CD8-positive, alpha-beta memory T cell (primary cell): ENCODE results near the gene YY1. TPM values are rescaled to one million over a fixed set of nuclear protein-coding genes. Genes with fewer than 3 reads are reported as not detected.
"Not testable (repeated sequence)": the region's sequence is repeated elsewhere in the genome, so short reads cannot be mapped to it uniquely, and the experiment has no call there.

Experiments
- CTCF ChIA-PET: fragments of 350-600 bp; sonication (Branson Sonifier 250); formaldehyde crosslinking; loops from one replicate; lab custom pipeline; 2021; ENCODE audit warnings: antibody characterized with exemption; lab: Charles Lee
- POLR2A ChIA-PET: fragments of 350-600 bp; sonication (Branson Sonifier 250); formaldehyde crosslinking; loops from one replicate; lab custom pipeline; 2021; ENCODE audit warnings: antibody characterized with exemption; lab: Charles Lee
- DNase-seq, 5 donors: peaks; one replicate each; pipeline versions ENCODE4 v3.0.0 to v3.0.0-alpha.2; 2020 to 2022; ENCODE audit warnings: mixed read lengths in 1 of 5
- H3K27ac ChIP-seq: one replicate; pipeline ENCODE4 v1.7.0; 2013; ENCODE audit warnings: low read depth, mild to moderate bottlenecking, low read length, moderate library complexity
- H3K27me3 ChIP-seq: 2 replicates; pipeline ENCODE4 v1.7.0; 2013; ENCODE audit warnings: low read length, mild to moderate bottlenecking; ENCODE audit not compliant: insufficient read depth, poor library complexity, severe bottlenecking
- H3K36me3 ChIP-seq: 2 replicates; pipeline ENCODE4 v1.7.0; 2013; ENCODE audit warnings: mild to moderate bottlenecking, low read length, moderate library complexity; ENCODE audit not compliant: insufficient read depth
- H3K4me1 ChIP-seq: 2 replicates; pipeline ENCODE4 v1.7.0; 2013; ENCODE audit warnings: mild to moderate bottlenecking, low read length, moderate library complexity; ENCODE audit not compliant: insufficient read depth
- H3K4me3 ChIP-seq: 2 replicates; pipeline ENCODE4 v1.7.0; 2013; ENCODE audit warnings: mild to moderate bottlenecking, low read length
- H3K9me3 ChIP-seq: 2 replicates; pipeline ENCODE4 v1.7.0; 2013; ENCODE audit warnings: mild to moderate bottlenecking, low read length
- H3K27ac Mint-ChIP-seq, 8 donors: one replicate each; pipeline ENCODE4 v1.8.0; 2020 to 2021; ENCODE audit warnings: mixed read lengths in 8 of 8, mild to moderate bottlenecking in 6 of 8, inconsistent platforms in 3 of 8, moderate library complexity in 3 of 8
- H3K27me3 Mint-ChIP-seq, 2 donors: one replicate each; pipeline ENCODE4 v1.8.0; 2020 to 2021; ENCODE audit warnings: mixed read lengths in 2 of 2, mild to moderate bottlenecking in 1 of 2, moderate library complexity in 1 of 2
- H3K36me3 Mint-ChIP-seq, 3 donors: one replicate each; pipeline ENCODE4 v1.8.0; 2020 to 2021; ENCODE audit warnings: mixed read lengths in 3 of 3, inconsistent platforms in 1 of 3, mild to moderate bottlenecking in 1 of 3
- H3K4me1 Mint-ChIP-seq, 3 donors: one replicate each; pipeline ENCODE4 v1.8.0; 2020 to 2021; ENCODE audit warnings: mixed read lengths in 3 of 3, inconsistent platforms in 1 of 3, mild to moderate bottlenecking in 1 of 3
- H3K4me3 Mint-ChIP-seq, 7 donors: one replicate each; pipeline ENCODE4 v1.8.0; 2020 to 2021; ENCODE audit warnings: mixed read lengths in 7 of 7, mild to moderate bottlenecking in 6 of 7, moderate library complexity in 4 of 7, inconsistent platforms in 2 of 7
- H3K9me3 Mint-ChIP-seq, 5 donors: one replicate each; pipeline ENCODE4 v1.8.0; 2020 to 2022; ENCODE audit warnings: mixed read lengths in 5 of 5, mild to moderate bottlenecking in 3 of 5, moderate library complexity in 2 of 5, inconsistent platforms in 1 of 5
- polyA plus RNA-seq: library from polyadenylated mRNA; unstranded; fragments of 300-500 nt; fragmentation: Illumina TruSeq; gene quantifications from one replicate; pipeline ENCODE4 v1.2.3, GENCODE V29; 2021
- total RNA-seq, 2 experiments: library from RNA; stranded (reverse); gene quantifications; one replicate each; pipeline ENCODE4 v1.2.3, GENCODE V29; 2021

Gene YY1
- total and polyA plus RNA-seq, 3 experiments from 2014 or later: 24.2 to 116 (median 109) TPM

DNA sequence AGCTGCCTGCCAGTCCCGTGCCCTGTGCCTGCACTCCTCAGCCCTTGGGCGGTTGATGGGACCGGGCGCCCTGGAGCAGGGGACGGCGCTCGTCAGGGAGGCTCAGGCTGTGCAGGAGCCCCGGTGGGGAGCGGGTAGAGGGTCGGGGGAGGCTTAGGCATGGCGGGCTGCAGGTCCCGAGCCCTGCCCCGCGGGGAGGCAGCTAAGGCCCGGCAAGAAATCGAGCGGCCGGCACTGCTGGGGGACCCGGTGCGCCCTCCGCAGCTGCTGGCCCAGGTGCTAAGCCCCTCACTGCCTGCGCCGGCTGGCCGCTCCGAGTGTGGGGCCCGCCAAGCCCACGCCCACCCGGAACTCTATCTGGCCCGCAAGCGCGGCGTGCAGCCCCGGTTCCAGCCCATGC lies 30.8 kb upstream of the YY1 start:
- H3K27ac ChIP-seq, H3K27me3 ChIP-seq, H3K36me3 ChIP-seq, H3K27me3 Mint-ChIP-seq, H3K4me3 Mint-ChIP-seq, H3K4me1 Mint-ChIP-seq, H3K27ac Mint-ChIP-seq, H3K36me3 Mint-ChIP-seq, DNase-seq, H3K9me3 ChIP-seq, H3K4me3 ChIP-seq, H3K9me3 Mint-ChIP-seq, H3K4me1 ChIP-seq: not testable (repeated sequence)
- ChIA-PET POLR2A (interaction anchor here (1.1 kb wide), 1 partner anchor 15 kb away, joined by 4 read pairs; no protein-coding TSS in a partner anchor), CTCF (interaction anchor here (1.2 kb wide), 1 partner anchor 15 kb away, joined by 5 read pairs; no protein-coding TSS in a partner anchor)

- no peaks in the 10 kb centered on the region for H3K9me3 ChIP-seq
- ChIA-PET POLR2A (interaction anchor here (0.5 to 0.9 kb wide), 3 partner anchors 13 to 36 kb away, joined by 3 to 6 read pairs (median 5); no protein-coding TSS in a partner anchor), CTCF (interaction anchor here (1.6 to 2.6 kb wide), 2 partner anchors 18 to 73 kb away, joined by 5 to 10 read pairs; no protein-coding TSS in a partner anchor)
- Mint-ChIP-seq H3K27ac (peak overlapping the region in 1 of 8 donors; percentile 26), H3K9me3 (no peaks in the 10 kb centered on the region), H3K4me3 (no peak overlapping the region), H3K27me3 (peaks cover 0 to 1% of the 10 kb centered on the region in 2 donors), H3K4me1 (peaks cover 17 to 24% (median 24%) of the 10 kb centered on the region in 3 donors), H3K36me3 (no peaks in the 10 kb centered on the region)
- H3K4me3 ChIP-seq: no peak overlapping the region
- H3K27ac ChIP-seq: no peak overlapping the region
- H3K36me3 ChIP-seq: no peaks in the 10 kb centered on the region
- no peaks in the 10 kb centered on the region for H3K27me3 ChIP-seq
- DNase-seq: no peak
- peaks cover 24% of the 10 kb centered on the region for H3K4me1 ChIP-seq
These were observed 27.6 kb upstream of the YY1 start for GRCh38 chr14:100211366-100211765.

DNA sequence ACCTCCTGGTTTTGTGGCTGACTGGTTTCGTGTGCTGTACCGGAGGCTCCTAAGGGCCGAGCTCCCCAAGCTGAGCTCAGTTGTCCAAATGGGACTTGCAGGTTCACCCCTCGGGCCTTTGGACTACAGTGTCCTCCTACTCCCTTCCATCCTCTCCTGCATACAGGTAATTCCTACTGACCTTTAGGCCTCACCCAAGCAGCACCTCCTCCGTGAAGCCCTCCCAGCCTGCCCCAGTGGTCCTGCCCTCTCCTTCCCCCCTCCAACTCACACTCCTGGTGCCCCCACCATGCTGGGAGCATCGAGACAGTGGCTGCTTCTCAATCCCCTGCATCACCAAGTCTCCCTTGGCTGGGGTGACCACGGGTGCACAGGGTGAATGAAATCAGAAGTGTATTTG lies 27.1 kb upstream of the YY1 start:
- Mint-ChIP-seq H3K27me3 (peaks cover 0 to 1% of the 10 kb centered on the region in 2 donors), H3K27ac (peak overlapping the region in 2 of 8 donors; percentile 33 to 72), H3K4me1 (peaks cover 17 to 24% (median 24%) of the 10 kb centered on the region in 3 donors), H3K36me3 (no peaks in the 10 kb centered on the region), H3K9me3 (no peaks in the 10 kb centered on the region), H3K4me3 (peak overlapping the region in 2 of 7 donors; percentile 47 to 63)
- no peak for DNase-seq
- Histone ChIP-seq H3K36me3 (no peaks in the 10 kb centered on the region), H3K4me1 (peaks cover 24% of the 10 kb centered on the region), H3K4me3 (no peak overlapping the region), H3K9me3 (no peaks in the 10 kb centered on the region), H3K27me3 (no peaks in the 10 kb centered on the region), H3K27ac (no peak overlapping the region)
- CTCF ChIA-PET: interaction anchor here (1.6 to 1.8 kb wide), 2 partner anchors 18 to 73 kb away, joined by 5 to 11 read pairs; no protein-coding TSS in a partner anchor
- POLR2A ChIA-PET: interaction anchor here (0.5 to 0.8 kb wide), 2 partner anchors 29 to 36 kb away, joined by 3 to 5 read pairs; no protein-coding TSS in a partner anchor

DNA sequence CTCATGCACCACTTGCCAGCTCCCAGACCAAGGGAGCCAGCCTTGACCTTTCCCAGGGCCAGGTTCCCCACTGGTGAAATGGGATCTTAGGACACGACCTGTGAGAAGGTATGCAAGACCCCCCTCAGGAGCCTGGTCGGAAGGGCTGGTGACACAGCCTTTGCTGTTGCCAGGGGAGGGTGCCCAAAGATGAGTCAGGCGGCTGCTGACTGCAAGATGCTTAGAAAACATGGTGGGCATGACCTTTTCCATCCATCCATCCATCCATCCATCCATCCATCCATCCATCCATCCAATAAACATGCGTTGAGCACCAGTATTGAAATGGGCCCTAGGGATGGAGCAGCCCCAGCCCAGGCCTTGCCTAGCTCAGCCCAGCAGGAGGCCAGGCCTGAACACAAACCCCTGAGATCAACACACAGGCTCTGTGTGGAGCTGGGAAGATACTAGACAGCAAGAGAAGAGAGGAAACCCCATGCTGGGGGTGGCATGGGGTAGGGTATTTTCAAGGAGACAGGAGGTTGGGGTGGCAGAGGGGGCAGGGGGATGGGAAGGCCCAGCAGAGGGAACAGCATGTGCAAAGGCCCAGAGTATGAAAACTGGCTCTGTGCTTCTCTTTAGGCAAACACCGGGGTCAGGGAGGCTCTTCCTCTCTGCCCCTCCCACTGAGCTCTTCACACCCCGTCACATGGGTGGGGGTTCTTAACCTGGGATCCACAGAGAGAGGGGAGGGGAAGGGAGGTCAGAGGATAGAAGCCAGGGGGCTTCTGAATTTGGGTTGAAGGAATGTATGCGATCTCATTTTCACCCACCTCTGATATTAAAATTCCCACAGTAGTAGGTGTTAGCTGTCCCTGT lies 26.2 kb upstream of the YY1 start:
- Mint-ChIP-seq H3K9me3 (no peaks in the 10 kb centered on the region), H3K36me3 (no peaks in the 10 kb centered on the region), H3K27me3 (peaks cover 0 to 1% of the 10 kb centered on the region in 2 donors), H3K4me1 (peaks cover 17 to 24% (median 24%) of the 10 kb centered on the region in 3 donors), H3K4me3 (peak overlapping the region; percentile 71 to 85 (median 80)), H3K27ac (peak overlapping the region; percentile 33 to 94 (median 77))
- Histone ChIP-seq H3K4me3 (no peak overlapping the region), H3K27me3 (no peaks in the 10 kb centered on the region), H3K36me3 (no peaks in the 10 kb centered on the region), H3K4me1 (peaks cover 24% of the 10 kb centered on the region), H3K9me3 (no peaks in the 10 kb centered on the region), H3K27ac (no peak overlapping the region)
- CTCF ChIA-PET: interaction anchor here (0.7 to 1.8 kb wide), 5 partner anchors 10 to 156 kb away, joined by 3 to 11 read pairs (median 5); no protein-coding TSS in a partner anchor
- POLR2A ChIA-PET: interaction anchor here (0.6 to 1.1 kb wide), 5 partner anchors 12 to 51 kb away, joined by 3 to 5 read pairs (median 5); no protein-coding TSS in a partner anchor
- DNase-seq: no peak

DNA sequence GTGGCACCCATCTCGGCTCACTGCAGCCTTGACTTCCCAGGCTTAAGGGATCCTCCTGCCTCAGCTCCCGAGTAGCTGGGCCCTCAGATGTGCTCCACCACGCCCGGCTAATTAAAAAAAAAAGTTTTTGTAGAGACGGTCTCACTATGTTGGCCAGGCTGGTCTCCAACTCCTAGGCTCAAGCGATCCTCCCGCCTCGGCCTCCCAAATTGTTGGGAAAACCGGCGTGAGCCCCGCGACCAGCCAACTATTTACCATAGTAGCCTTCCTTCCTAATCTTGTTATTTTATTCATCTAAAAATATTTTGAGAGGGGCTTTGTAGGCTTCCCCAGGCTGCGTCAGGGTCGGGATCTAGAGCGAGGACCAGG lies 25.4 kb upstream of the YY1 start:
- Mint-ChIP-seq H3K4me3 (peak overlapping the region; percentile 79 to 92 (median 82)), H3K9me3 (no peaks in the 10 kb centered on the region), H3K36me3 (no peaks in the 10 kb centered on the region), H3K27me3 (peaks cover 0 to 1% of the 10 kb centered on the region in 2 donors), H3K4me1 (peaks cover 17 to 24% (median 24%) of the 10 kb centered on the region in 3 donors), H3K27ac (peak overlapping the region; percentile 71 to 96 (median 85))
- Histone ChIP-seq H3K4me3 (peak overlapping the region; percentile 74), H3K27ac (peak overlapping the region; percentile 88), H3K27me3 (no peaks in the 10 kb centered on the region), H3K36me3 (no peaks in the 10 kb centered on the region), H3K9me3 (no peaks in the 10 kb centered on the region), H3K4me1 (peaks cover 24% of the 10 kb centered on the region)
- DNase-seq: no peak
- ChIA-PET CTCF (interaction anchor here (0.7 to 2.0 kb wide), 5 partner anchors 9 to 157 kb away, joined by 3 to 11 read pairs (median 5); no protein-coding TSS in a partner anchor), POLR2A (interaction anchor here (0.6 to 1.4 kb wide), 3 partner anchors 11 to 72 kb away, joined by 3 to 5 read pairs (median 4); no protein-coding TSS in a partner anchor)

GRCh38 chr14:100213956-100214769 lies 24.8 kb upstream of the YY1 start:
- Histone ChIP-seq H3K36me3 (no peaks in the 10 kb centered on the region), H3K27me3 (no peaks in the 10 kb centered on the region), H3K4me3 (peak overlapping the region; percentile 74), H3K4me1 (peaks cover 24% of the 10 kb centered on the region), H3K9me3 (no peaks in the 10 kb centered on the region), H3K27ac (peak overlapping the region; percentile 88)
- peak; percentile 88 to 93 (median 90) for DNase-seq
- peaks cover 0 to 1% of the 10 kb centered on the region in 2 donors for H3K27me3 Mint-ChIP-seq
- no peaks in the 10 kb centered on the region for H3K36me3 Mint-ChIP-seq
- H3K4me3 Mint-ChIP-seq: peak overlapping the region; percentile 79 to 92 (median 82)
- peak overlapping the region; percentile 72 to 98 (median 94) for H3K27ac Mint-ChIP-seq
- POLR2A ChIA-PET: interaction anchor here (0.6 to 1.7 kb wide), 8 partner anchors 9 to 149 kb away, joined by 3 to 9 read pairs (median 4); partner anchors contain the start of gene EVL
- H3K9me3 Mint-ChIP-seq: no peaks in the 10 kb centered on the region
- CTCF ChIA-PET: interaction anchor here (0.7 to 3.3 kb wide), 8 partner anchors 8 to 32 kb away, joined by 3 to 30 read pairs (median 6); no protein-coding TSS in a partner anchor
- peaks cover 17 to 26% (median 24%) of the 10 kb centered on the region in 3 donors for H3K4me1 Mint-ChIP-seq

DNA sequence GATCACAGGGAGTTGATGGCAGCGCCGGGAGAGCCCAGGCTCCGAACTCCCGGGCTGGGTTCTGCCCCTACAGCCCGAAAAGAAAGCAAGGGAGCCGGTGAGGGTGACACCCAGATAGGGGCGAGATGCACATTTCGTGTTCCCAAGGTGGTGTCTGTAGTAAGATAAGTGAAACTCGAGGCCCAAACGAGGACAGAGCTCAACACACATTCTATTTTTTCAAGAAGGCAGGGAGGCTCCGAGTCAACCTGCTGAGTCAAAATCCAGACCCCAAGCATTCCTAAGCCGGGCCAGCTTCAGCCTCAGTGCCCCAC lies 24.2 kb upstream of the YY1 start:
- H3K27me3 ChIP-seq: no peaks in the 10 kb centered on the region
- CTCF ChIA-PET: interaction anchor here (0.7 to 3.3 kb wide), 6 partner anchors 10 to 28 kb away, joined by 4 to 30 read pairs (median 6); no protein-coding TSS in a partner anchor
- Mint-ChIP-seq H3K27me3 (peaks cover 0 to 1% of the 10 kb centered on the region in 2 donors), H3K4me3 (peak overlapping the region; percentile 78 to 92 (median 82)), H3K27ac (peak overlapping the region; percentile 72 to 98 (median 94)), H3K36me3 (no peaks in the 10 kb centered on the region), H3K4me1 (peaks cover 17 to 30% (median 24%) of the 10 kb centered on the region in 3 donors), H3K9me3 (no peaks in the 10 kb centered on the region)
- H3K9me3 ChIP-seq: no peaks in the 10 kb centered on the region
- H3K4me1 ChIP-seq: peaks cover 24% of the 10 kb centered on the region
- POLR2A ChIA-PET: interaction anchor here (0.8 to 1.7 kb wide), 7 partner anchors 9 to 149 kb away, joined by 3 to 9 read pairs (median 5); partner anchors contain the start of gene EVL
- no peak for DNase-seq
- no peaks in the 10 kb centered on the region for H3K36me3 ChIP-seq
- H3K4me3 ChIP-seq: peak overlapping the region; percentile 74
- H3K27ac ChIP-seq: peak overlapping the region; percentile 88
